Esophagus (tissue), 2 donors: ENCODE measurements around the gene MYO18B. TPM values are rescaled to one million over a fixed set of nuclear protein-coding genes. Genes with fewer than 3 reads are reported as not detected.

Experiments used
- H3K27ac ChIP-seq, 2 donors: one replicate each; pipeline ENCODE4 v1.5.1; 2013; ENCODE audit warnings: low read depth in 2 of 2, mild to moderate bottlenecking in 2 of 2, inconsistent platforms in 1 of 2, low read length in 1 of 2, moderate library complexity in 1 of 2
- H3K27me3 ChIP-seq, 2 donors: one replicate each; pipeline ENCODE4 v1.6.1; 2013; ENCODE audit warnings: low read length in 2 of 2, control low read depth in 1 of 2, mild to moderate bottlenecking in 1 of 2; ENCODE audit not compliant: insufficient read depth in 2 of 2, control insufficient read depth in 1 of 2
- H3K36me3 ChIP-seq, 2 donors: one replicate each; pipeline ENCODE4 v1.6.1; 2013; ENCODE audit warnings: low read length in 1 of 2; ENCODE audit not compliant: control insufficient read depth in 2 of 2, insufficient read depth in 2 of 2
- H3K4me1 ChIP-seq, 2 donors: one replicate each; pipeline ENCODE4 v1.6.1; 2013; ENCODE audit warnings: low read length in 1 of 2; ENCODE audit not compliant: control insufficient read depth in 2 of 2, insufficient read depth in 2 of 2
- H3K4me3 ChIP-seq, 2 donors: one replicate each; pipeline ENCODE4 v1.5.1; 2013; ENCODE audit warnings: low read length in 2 of 2, mild to moderate bottlenecking in 2 of 2, low read depth in 1 of 2, moderate library complexity in 1 of 2
- H3K9me3 ChIP-seq, 2 donors: one replicate each; pipeline ENCODE4 v1.6.1; 2013; ENCODE audit warnings: mild to moderate bottlenecking in 2 of 2, low read depth in 1 of 2, low read length in 1 of 2, moderate library complexity in 1 of 2; ENCODE audit not compliant: control insufficient read depth in 2 of 2, insufficient read depth in 1 of 2
- WGBS, 2 donors: extraction: QIAGEN DNeasy Blood & Tissue Kit; methylation state at CpG; one replicate each; pipeline ENCODE4 v1.1.7; 2013; 5-methylcytosine and 5-hydroxymethylcytosine counted together
- polyA plus RNA-seq, 2 donors: library from polyadenylated mRNA; stranded (reverse); fragments of 200-250 nt; gene quantifications; one replicate each; pipeline ENCODE4 v1.2.3, GENCODE V29; 2013
- donor health status: healthy with polysubstance abuse.
- donor health status: Bipolar disorder and iron deficiency.

The MYO18B gene
- polyA plus RNA-seq, 2 donors, result 0.29 to 0.31 TPM

- Histone ChIP-seq H3K27ac (no peak overlapping the region), H3K4me1 (no peaks in the 10 kb centered on the region), H3K4me3 (no peak overlapping the region), H3K27me3 (peaks cover 0 to 3% of the 10 kb centered on the region in 2 donors), H3K9me3 (peaks cover 0 to 2% of the 10 kb centered on the region in 2 donors), H3K36me3 (no peaks in the 10 kb centered on the region)
- 81 to 88% methylated on average over 3 of the region's 3 CpGs for WGBS, 2 donors
These were observed 191.3 kb downstream of the MYO18B start for GRCh38 chr22:25933158-25933788.

- Histone ChIP-seq H3K36me3 (no peaks in the 10 kb centered on the region), H3K27me3 (no peaks in the 10 kb centered on the region), H3K4me1 (no peaks in the 10 kb centered on the region), H3K27ac (no peak overlapping the region), H3K9me3 (peaks cover 0 to 2% of the 10 kb centered on the region in 2 donors), H3K4me3 (no peak overlapping the region)
- 57% methylated on average over 7 of the region's 7 CpGs for WGBS, 2 donors
These were observed 193.5 kb downstream of the MYO18B start for GRCh38 chr22:25935266-25936058.

- Histone ChIP-seq H3K27me3 (no peaks in the 10 kb centered on the region), H3K4me1 (no peaks in the 10 kb centered on the region), H3K9me3 (peaks cover 0 to 2% of the 10 kb centered on the region in 2 donors), H3K36me3 (no peaks in the 10 kb centered on the region), H3K27ac (no peak overlapping the region), H3K4me3 (no peak overlapping the region)
- 69 to 93% methylated on average over 1 of the region's 1 CpG for whole genome bisulfite sequencing, 2 donors
These were observed 196.2 kb downstream of the MYO18B start for GRCh38 chr22:25938151-25938550.

GRCh38 chr22:25939384-25939783 is 197.4 kb downstream of the MYO18B start:
- 84 to 85% methylated on average over 4 of the region's 4 CpGs for WGBS, 2 donors
- Histone ChIP-seq H3K4me1 (no peaks in the 10 kb centered on the region), H3K27ac (no peak overlapping the region), H3K27me3 (no peaks in the 10 kb centered on the region), H3K4me3 (no peak overlapping the region), H3K36me3 (no peaks in the 10 kb centered on the region), H3K9me3 (peaks cover 0 to 2% of the 10 kb centered on the region in 2 donors)

- no peaks in the 10 kb centered on the region for H3K27me3 ChIP-seq
- peaks cover 0 to 2% of the 10 kb centered on the region in 2 donors for H3K9me3 ChIP-seq
- H3K36me3 ChIP-seq, result no peaks in the 10 kb centered on the region
- no peak overlapping the region for H3K27ac ChIP-seq
- no peak overlapping the region for H3K4me3 ChIP-seq
- 77 to 84% methylated on average over 2 of the region's 2 CpGs for WGBS, 2 donors
- no peaks in the 10 kb centered on the region for H3K4me1 ChIP-seq
These were observed 198.5 kb downstream of the MYO18B start for GRCh38 chr22:25940479-25940878.

- H3K27me3 ChIP-seq, result no peaks in the 10 kb centered on the region
- H3K4me3 ChIP-seq, result no peak overlapping the region
- no peaks in the 10 kb centered on the region for H3K36me3 ChIP-seq
- peaks cover 0 to 2% of the 10 kb centered on the region in 2 donors for H3K9me3 ChIP-seq
- H3K27ac ChIP-seq, result no peak overlapping the region
- 63 to 69% methylated on average over 8 of the region's 8 CpGs for WGBS, 2 donors
- H3K4me1 ChIP-seq, result no peaks in the 10 kb centered on the region
These were observed 199.5 kb downstream of the MYO18B start for GRCh38 chr22:25941365-25941960.

- Histone ChIP-seq H3K9me3 (no peaks in the 10 kb centered on the region), H3K27me3 (no peaks in the 10 kb centered on the region), H3K27ac (no peak overlapping the region), H3K4me3 (no peak overlapping the region), H3K4me1 (no peaks in the 10 kb centered on the region), H3K36me3 (no peaks in the 10 kb centered on the region)
- WGBS, 2 donors, result 62 to 66% methylated on average over 9 of the region's 9 CpGs
These were observed 200.3 kb downstream of the MYO18B start for GRCh38 chr22:25942115-25942855.

- no peaks in the 10 kb centered on the region for H3K27me3 ChIP-seq
- H3K36me3 ChIP-seq, result no peaks in the 10 kb centered on the region
- H3K4me3 ChIP-seq, result no peak overlapping the region
- WGBS, 2 donors, result 26 to 28% methylated on average over 10 of the region's 10 CpGs
- H3K4me1 ChIP-seq, result no peaks in the 10 kb centered on the region
- H3K27ac ChIP-seq, result no peak overlapping the region
- no peaks in the 10 kb centered on the region for H3K9me3 ChIP-seq
These were observed 200.9 kb downstream of the MYO18B start for GRCh38 chr22:25942856-25943411.

- WGBS, 2 donors, result 55 to 66% methylated on average over 1 of the region's 1 CpG
- H3K27ac ChIP-seq, result no peak overlapping the region
- H3K27me3 ChIP-seq, result no peaks in the 10 kb centered on the region
- no peak overlapping the region for H3K4me3 ChIP-seq
- H3K9me3 ChIP-seq, result no peaks in the 10 kb centered on the region
- no peaks in the 10 kb centered on the region for H3K4me1 ChIP-seq
- H3K36me3 ChIP-seq, result no peaks in the 10 kb centered on the region
These were observed 208.1 kb downstream of the MYO18B start for GRCh38 chr22:25950111-25950510.
